G401 (cell line): Measurements from ENCODE around the gene CAMK2D. TPM values are rescaled to one million over a fixed set of nuclear protein-coding genes. Genes with fewer than 3 reads are reported as not detected.
A peak's percentile ranks its signal among the peaks of the same experiment; 100 is the strongest.
"Not testable (repeated sequence)": the region's sequence is repeated elsewhere in the genome, so short reads cannot be mapped to it uniquely, and the experiment has no call there.

Experiments
- DNase-seq: peaks from one replicate; pipeline ENCODE4 v3.0.0-alpha.2; 2015; ENCODE audit warnings: low spot score
- in situ Hi-C: cut with HindIII; loops from 2 replicates; pipeline ENCODE4 v1.10.0; 2016; ENCODE audit warnings: low sequenced_read_pairs, mixed read lengths
- total RNA-seq: library from RNA; depleted of rRNA; stranded (reverse); fragments of >200 nt; shearing (Covaris generic); gene quantifications from 2 replicates; pipeline ENCODE4 v1.2.3, GENCODE V29; 2014; rRNA removed

Gene CAMK2D
- 55.1 and 65.9 TPM in 2 replicates for total RNA-seq

DNA sequence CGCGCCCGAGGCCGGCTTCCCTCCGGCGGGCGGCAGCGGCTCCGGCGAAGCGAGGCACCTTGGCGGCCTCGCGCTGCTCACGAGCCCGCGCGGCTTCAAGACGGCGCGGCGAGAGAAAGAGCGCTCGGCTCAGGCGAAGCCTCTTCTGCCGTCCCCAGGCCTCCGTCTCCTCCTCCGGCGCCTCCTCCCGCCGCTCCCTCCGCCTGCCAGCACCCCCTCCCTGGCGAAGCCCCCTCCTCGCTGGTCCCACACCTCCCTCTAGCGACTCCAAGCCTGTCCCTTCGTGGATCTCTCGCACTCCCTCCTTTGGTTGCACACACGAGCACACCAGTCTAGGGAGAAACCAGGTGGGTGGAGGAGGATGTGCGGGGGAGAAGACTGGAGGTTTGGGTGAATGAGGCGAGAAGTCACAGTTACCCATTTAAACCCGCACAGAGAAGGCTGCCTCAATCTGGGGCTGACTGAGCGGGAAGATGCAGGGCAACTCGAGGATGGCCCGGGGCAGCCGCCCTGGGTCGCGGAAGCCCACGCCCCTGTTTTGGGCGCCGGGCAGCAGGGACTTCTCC lies at the start of gene CAMK2D:
Gene CAMK2D, minus strand, starts transcription at position 119 of the 566 bp plus-strand sequence. CDS start 670 bp downstream, outside the sequence.
- in situ Hi-C loops: no loop called here
- DNase-seq: peak; percentile 93

DNA sequence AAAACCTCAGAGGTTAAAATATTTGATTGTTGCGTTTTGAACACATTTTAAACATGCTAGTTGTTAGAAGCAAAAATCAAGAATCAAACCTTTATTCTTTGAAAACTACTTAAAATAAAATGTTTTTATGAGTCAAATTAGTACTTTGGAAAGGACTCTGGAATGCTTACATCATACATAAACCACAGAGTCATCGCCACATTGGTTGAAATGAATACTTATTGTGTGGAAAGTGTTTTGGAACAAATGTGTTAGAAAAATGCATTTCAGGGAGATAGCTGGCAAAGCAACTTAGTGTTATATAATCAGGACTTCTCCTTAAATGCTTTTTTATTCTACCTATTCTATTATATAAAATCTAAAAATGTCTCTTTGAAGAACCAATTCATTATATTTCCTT lies 49.4 kb upstream of the CAMK2D start:
- in situ Hi-C loops: no loop called here
- DNase-seq: peak; percentile 29

DNA sequence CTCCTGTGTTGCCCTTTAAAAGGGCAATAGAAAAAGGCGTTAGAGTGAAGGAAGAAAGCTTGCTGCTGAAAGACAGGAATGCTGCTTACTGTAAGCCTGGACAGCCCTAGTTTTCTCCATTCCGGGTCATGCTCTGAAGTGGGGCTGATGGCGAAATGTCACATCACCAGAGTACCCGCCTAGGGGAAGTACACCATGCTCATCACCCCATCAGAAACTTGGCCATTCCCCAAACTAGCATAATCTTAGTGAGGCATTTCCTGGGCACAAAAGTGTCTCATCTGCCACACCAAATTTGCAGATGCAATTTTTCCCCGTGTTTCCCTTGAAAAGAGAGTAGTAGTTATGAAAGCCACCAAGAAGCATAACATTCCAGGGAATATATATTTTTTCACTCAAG lies 47.8 kb upstream of the CAMK2D start:
- DNase-seq: no peak
- in situ Hi-C loops: no loop called here

DNA sequence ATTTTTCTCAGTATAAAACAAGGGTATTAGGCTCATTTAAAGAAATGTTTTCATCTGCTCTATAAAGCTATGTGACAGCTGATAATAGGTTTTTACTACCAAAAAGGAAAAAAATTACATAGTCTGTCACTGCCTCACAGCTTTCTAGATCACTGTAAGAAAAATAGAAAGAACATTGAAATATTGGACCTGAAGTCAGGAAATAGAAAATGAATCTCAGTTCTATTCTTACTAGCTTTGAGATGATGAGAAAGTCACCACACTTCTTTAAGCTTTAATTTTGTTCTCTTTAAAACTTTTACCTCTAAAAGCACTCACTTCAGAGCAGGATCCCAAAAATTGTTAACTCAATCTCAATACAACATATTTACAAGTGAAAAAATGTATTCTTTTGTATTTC lies 45.3 kb upstream of the CAMK2D start:
- in situ Hi-C loops: no loop called here
- no peak for DNase-seq

DNA sequence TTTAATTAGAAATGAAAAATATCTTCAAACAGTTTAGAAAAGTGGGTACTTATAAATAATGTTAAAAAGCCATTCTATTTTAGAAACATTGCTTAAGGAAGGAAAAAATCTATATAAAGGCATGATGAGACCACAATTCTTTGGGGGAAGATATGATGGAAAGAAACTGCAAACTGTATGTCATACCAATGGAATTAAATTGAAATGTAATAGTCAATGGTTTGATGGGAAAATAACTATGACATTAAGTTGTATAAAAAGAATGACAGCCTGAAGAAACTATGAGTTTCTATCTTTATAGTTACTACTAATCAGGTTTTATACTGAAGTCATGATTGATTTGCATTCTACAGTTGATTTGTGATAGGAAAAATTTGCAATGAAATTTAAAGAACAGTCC lies 40.3 kb upstream of the CAMK2D start:
- in situ Hi-C loops: no loop called here
- DNase-seq: no peak

DNA sequence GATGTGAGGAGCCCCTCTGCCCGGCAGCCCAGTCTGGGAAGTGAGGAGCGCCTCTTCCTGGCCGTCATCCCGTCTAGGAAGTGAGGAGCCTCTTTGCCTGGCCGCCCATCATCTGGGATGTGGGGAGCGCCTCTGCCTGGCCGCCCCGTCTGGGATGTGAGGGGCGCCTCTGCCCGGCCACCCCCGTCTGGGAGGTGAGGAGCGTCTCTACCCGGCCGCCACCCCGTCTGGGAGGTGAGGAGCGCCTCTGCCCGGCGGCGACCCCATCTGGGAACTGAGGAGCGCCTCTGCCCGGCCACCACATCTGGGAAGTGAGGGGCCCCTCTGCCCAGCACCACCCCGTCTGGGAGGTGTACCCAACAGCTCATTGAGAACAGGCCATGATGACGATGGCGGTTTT lies 34.8 kb upstream of the CAMK2D start:
- DNase-seq, in situ Hi-C loops: not testable (repeated sequence)

DNA sequence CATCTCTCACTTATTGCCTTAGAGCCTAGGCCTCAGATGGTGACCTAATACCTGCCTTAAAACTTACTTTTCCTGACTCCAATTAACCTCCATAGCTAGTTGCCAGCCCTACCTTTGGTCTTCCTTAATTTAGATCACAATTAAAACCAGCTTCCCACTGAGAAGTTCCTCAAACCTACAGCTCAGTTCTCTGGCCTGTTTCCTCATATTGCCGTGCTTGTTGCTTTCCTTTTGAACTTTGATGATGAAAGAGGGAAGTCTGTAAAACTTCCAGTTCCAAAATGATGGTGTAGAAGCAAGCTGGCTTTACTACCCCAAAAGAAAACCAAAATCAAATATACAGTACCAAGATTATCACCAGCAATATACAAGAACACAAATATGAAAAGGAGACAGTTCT lies 28.9 kb upstream of the CAMK2D start:
- in situ Hi-C loops: no loop called here
- no peak for DNase-seq

DNA sequence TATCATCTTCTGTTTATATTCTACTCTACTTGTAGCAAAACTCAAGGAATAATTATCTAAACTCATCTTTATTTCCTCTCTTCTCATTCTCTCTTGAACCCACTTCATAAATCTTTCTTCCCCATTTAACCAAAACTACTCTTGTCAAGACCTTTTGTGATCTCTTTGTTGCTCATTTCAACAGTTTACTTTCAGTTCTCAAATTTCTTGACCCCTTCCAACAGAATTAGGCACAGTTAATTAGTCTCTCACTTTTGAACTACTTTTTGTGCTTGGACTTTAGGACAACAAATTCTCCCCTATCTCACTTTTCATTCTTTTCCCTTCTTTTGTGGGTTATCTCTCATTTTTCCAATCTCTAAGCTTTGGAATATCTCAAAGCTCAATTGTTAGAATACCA lies 27.4 kb upstream of the CAMK2D start:
- DNase-seq: no peak
- in situ Hi-C loops: no loop called here

DNA sequence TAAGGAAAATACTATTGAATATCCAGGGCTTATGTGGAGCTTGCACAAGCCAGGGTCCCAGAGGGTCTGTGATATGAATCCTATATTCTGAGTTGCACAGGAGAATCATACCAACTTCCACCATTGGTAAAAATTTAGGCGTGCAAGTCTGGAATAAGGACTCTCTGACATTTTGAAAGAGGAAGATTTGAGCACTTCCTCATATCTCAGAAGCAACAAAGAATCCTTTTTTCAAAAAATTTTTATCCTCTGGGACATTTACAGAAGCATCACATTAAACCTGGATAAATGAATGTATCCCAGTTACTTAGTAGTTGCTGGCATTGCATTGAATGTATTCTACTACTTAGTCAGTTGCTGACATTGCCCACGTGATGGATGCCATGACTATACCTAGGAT lies 24.2 kb upstream of the CAMK2D start:
- no peak for DNase-seq
- in situ Hi-C loops: no loop called here

DNA sequence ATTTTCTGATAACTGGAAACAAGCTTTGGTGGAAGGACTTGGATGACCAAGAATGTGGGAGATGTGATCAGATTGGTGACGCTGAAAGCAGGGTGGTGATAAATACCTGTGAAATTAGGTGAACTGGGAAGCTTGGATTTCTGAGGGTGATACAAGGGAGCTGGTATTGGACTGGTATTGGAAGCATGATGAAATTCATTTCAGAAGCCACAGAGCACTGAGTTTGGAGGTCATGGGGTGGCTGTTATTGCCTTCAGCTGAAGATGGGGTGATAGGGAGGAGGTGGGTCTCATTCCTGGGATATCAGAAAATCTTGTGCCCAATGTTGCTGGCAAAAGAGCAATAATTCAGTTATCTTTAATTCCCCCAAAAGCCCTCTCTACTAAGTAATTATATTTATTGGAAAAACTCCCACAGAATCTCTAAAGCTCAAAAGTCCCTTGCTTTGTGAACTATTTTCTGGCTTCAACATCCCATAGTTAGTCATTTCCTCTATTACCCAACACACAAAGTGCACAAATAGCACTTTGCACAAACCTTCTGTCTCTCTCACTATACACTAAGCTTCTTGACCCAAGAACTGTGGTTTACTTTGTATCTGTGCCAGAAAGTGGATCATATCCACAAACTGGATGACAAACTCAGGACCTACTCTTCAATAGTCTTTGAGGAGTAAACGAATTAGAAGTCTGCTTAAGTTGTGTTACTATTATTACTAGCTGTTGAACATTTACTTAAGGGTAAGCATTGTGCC lies 23.1 kb upstream of the CAMK2D start:
- in situ Hi-C loops: no loop called here
- no peak for DNase-seq

DNA sequence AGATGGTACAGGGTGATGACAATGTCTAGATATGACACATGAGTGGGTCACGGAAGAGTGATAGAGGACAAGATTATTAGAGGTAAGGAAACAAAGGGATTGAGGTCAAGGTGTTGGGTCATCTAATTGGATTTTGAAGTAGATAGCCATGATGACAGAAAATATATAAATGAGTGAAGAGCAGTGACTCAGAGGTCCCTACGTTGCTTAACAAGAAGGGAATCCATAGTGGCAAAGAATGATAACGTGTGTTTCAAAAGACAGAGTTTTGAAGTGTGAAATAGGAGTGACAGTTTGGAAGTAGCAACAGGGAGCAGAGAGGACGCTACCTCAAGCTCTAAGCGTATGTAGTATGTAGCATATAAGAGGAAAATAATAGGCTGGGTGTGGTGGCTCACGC lies 22.2 kb upstream of the CAMK2D start:
- in situ Hi-C loops: no loop called here
- DNase-seq: no peak

DNA sequence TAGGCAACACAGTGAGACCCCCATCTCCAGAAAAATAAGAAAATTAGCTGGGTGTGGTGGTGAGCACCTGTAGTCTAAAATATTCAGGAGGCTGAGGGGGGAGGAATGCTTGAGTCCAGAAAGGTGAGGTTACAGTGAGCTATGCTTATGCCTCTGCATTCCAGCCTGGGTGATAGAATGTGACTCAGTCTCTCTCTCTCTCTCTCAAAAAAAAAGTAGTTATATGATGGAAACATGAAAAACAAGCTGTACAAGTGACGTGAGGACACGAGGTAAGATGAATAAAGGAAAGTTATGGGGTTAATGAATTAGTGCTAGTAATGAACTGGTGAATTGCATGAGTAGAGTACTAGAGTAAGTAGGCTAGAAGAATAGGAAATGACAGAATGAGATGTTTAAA lies 21.8 kb upstream of the CAMK2D start:
- in situ Hi-C loops: no loop called here

DNA sequence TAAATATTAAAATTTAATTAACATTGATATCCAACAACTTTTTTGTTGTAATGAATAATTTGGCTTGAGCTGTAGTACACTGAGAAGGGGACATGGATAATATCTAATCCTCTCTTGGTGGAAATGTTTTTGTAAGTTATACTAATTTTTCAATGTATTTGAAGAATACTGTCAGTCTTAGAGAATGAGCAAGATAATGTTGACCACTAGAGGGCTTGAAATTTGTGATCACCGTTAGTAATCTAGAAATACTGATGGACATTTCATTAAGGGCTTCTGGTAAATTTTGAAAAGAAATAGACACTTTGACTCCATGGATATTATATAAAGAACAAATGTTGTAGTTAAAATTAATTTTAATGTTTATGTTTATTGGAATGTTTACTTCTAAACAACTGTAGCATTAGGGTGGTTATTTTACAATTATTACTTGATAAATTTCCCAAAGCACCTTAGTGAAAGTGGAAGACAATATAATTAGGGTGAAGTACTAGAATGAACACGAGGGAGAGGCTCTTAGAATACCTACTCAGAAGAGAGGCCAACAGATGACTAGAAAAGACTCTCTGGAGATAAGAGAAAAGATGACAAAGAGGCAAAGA lies 20.0 kb upstream of the CAMK2D start:
- DNase-seq: peak; percentile 77
- in situ Hi-C loops: no loop called here

More for the DNA sequence above, 21.8 kb upstream of the CAMK2D start:
- DNase-seq: no peak

DNA sequence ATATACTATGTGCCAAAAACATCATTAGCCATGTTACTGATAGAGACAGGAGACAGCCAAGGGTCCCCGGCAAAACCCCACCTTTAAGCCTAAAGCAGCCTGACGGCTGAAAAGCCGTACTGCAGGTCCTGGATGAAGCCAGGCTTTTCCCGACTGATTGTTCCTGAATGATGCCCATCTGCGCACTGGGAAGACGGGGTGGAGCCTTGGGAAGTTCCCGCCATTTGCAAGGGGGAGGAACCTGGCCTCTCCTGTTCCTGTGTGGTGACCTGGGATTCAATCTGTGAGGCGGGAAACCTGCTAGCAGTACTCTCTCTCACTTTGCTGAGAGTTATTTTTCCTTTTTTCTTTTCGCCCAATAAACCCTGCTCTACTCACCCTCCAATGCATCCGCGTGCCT lies 15.1 kb upstream of the CAMK2D start:
- no peak for DNase-seq
- in situ Hi-C loops: no loop called here

DNA sequence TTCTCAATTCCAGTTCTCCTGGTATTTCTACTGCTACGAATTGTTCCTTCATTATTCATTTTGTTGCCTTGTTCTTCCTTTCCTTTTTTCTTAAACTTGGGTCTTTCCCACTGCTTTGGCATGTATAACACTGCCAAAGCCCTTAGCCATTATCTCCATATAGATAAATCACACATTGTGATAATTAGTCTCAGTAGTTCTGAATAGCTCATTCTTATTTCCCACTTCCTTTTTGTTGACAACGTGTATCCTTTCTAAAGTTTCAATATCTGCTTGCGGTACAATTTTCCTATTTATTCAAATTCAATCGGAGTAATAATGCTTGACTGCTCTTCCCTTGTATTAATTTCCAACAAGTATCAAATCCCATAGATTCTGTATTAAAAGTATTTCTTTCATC lies 14.5 kb upstream of the CAMK2D start:
- DNase-seq: no peak
- in situ Hi-C loops: no loop called here

DNA sequence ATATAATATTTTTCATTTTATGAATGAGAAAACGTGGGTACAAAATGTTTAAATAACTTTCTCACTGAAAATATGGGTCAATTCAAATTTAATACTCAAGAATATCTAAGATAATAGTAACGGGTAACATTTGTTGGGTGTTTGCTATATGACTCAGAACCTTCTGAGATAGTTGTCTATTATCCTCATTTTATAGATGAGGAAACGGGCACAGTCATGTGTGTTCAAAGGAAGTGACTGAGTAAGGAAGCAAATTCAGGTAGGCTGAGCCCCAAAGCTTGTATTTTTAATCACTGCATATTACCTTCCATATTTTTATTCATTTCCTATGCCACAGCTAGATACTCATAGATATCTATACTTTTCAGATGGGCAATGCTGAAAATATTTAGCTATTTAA lies 12.2 kb upstream of the CAMK2D start:
- in situ Hi-C loops: no loop called here
- no peak for DNase-seq

DNA sequence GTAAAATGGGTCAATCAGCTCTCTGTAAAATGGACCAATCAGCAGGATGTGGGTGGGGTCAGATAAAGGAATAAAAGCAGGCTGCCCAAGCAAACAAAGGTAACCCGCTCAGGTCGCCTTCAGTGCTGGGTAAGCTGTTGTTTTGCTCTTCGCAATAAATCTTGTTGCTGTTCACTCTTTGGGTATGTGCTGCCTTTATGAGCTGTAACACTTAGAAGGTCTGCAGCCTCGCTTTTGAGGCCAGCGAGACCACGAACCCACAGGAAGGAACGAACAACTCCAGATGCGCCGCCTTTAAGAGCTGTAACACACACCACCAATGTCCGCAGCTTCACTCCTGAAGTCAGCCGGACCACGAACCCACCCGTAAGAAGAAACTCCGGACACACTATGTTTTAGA lies 11.5 kb upstream of the CAMK2D start:
- DNase-seq: no peak
- in situ Hi-C loops: no loop called here

DNA sequence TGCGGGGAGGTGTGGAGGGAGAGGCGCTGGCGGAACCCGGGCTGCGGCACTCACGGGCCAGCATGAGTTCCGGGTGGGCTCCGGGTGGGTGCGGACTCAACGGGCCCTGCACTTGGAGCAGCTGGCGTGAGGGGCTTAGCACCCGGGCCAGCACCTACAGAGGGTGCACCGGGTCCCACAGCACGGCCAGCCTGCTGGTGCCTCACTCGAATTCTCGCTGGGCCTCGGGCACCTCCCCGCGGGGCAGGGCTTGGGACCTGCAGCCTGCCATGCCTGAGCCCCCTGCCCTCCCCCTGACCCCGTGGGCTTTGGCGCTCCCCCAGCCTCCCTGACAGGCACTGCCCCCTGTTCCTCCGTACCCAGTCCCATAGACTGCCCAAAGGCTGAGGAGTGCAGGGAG lies 10.8 kb upstream of the CAMK2D start:
- no peak for DNase-seq
- in situ Hi-C loops: no loop called here

DNA sequence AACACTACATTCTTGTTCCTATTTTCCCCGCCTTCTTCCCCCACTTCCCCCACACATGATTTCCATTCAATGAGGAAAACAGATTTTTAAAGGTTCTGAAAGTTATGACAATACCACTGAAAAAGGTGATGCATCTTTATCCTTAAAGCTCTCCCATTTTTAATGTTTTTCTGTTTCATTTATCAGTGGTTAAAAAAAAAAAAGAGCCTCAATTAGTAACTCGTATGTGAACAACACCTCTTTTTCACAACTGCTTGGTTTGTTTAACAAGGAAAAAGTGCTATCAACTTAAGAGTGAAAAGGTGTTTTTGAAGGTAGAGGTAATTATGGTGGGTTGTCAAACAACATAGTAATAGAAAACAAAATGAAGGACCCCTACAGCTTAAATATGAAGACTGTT lies 8.2 kb upstream of the CAMK2D start:
- in situ Hi-C loops: no loop called here
- DNase-seq: no peak

DNA sequence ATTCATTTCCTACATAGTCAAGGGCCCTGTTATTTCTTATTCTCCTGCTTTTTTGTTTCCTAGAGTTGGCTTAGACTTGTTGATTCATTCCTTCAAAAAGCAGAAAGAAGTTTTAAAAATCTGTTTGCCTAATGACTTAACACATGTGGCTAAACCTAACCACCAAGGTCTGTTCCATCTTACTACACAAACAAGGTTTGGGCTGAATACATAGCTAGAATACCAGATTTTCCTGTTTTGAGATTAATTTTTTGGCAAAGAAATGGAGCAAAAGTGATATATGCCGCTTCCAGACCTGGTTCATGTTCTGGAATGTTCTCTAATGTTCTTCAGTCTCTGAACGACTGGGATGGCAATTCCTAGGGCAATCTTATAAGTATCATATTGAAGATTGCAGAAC lies 7.4 kb upstream of the CAMK2D start:
- no peak for DNase-seq
- in situ Hi-C loops: no loop called here

DNA sequence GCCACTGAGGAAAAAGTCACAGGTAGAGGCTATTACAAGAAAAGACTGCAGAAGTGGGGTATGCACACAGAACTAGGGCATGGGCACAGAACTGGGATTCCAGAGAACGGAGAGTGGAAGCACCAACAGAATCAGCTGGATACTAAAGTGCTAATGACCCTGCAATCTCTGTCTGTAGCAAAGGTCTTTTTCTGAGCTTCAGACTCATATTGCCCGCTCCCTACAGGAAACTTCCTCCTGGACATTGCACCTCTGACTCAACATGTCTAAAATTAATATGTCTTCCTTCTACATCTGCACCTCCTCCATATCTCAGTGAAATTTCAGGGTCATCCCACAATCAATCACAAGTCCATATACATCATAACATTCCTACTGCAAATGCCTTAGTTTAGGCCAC lies 5.3 kb upstream of the CAMK2D start:
- DNase-seq: no peak
- in situ Hi-C loops: no loop called here
